Small intestine (tissue), 7 donors: ENCODE data around the gene IL1RAPL2. TPM values are rescaled to one million over a fixed set of nuclear protein-coding genes. Genes with fewer than 3 reads are reported as not detected.
"Not testable (repeated sequence)": the region's sequence is repeated elsewhere in the genome, so short reads cannot be mapped to it uniquely, and the experiment has no call there.

Experiments used
- DNase-seq, 2 donors: peaks; one replicate each; pipeline versions ENCODE4 v3.0.0 to v3.0.0-alpha.2; 2013
- FAIRE-seq: peaks from 2 replicates; lab custom pipeline; 2012; peaks lifted over from hg19 to GRCh38; lab: Jason Lieb, UNC
- H3K27ac ChIP-seq, 3 donors: one replicate each; pipeline ENCODE4 v1.5.1; 2013; ENCODE audit warnings: low read length in 2 of 3, mild to moderate bottlenecking in 2 of 3, control low read depth in 1 of 3, inconsistent platforms in 1 of 3, low read depth in 1 of 3, moderate library complexity in 1 of 3
- H3K27me3 ChIP-seq, 3 donors: one replicate each; pipeline ENCODE4 v1.6.1; 2013; ENCODE audit warnings: low read length in 3 of 3, inconsistent platforms in 1 of 3; ENCODE audit not compliant: control insufficient read depth in 3 of 3, insufficient read depth in 3 of 3
- H3K36me3 ChIP-seq, 3 donors: one replicate each; pipeline ENCODE4 v1.6.1; 2013; ENCODE audit warnings: low read length in 3 of 3, inconsistent platforms in 1 of 3, low read depth in 1 of 3, mild to moderate bottlenecking in 1 of 3, moderate library complexity in 1 of 3; ENCODE audit not compliant: control insufficient read depth in 3 of 3, insufficient read depth in 2 of 3
- H3K4me1 ChIP-seq, 3 donors: one replicate each; pipeline ENCODE4 v1.6.1; 2013; ENCODE audit warnings: low read length in 2 of 3, inconsistent platforms in 1 of 3, low read depth in 1 of 3, mild to moderate bottlenecking in 1 of 3, moderate library complexity in 1 of 3; ENCODE audit not compliant: control insufficient read depth in 3 of 3, insufficient read depth in 2 of 3
- H3K4me3 ChIP-seq, 3 donors: one replicate each; pipeline ENCODE4 v1.5.1; 2013; ENCODE audit warnings: low read length in 3 of 3, control low read depth in 1 of 3, inconsistent platforms in 1 of 3, low read depth in 1 of 3, mild to moderate bottlenecking in 1 of 3, moderate library complexity in 1 of 3
- H3K9me3 ChIP-seq, 2 donors: one replicate each; pipeline ENCODE4 v1.6.1; 2013; ENCODE audit warnings: low read depth in 1 of 2, low read length in 1 of 2; ENCODE audit not compliant: control insufficient read depth in 2 of 2, insufficient read depth in 1 of 2
- WGBS, 3 donors: extraction: QIAGEN DNeasy Blood & Tissue Kit; methylation state at CpG; one replicate each; pipeline ENCODE4 v1.1.7; 2013; 5-methylcytosine and 5-hydroxymethylcytosine counted together
- polyA plus RNA-seq, 4 donors: library from polyadenylated mRNA; stranded (reverse) in 3 of 4; unstranded in 1 of 4; fragments of 200-250 nt in 3 of 4; fragments of 120-200 nt in 1 of 4; gene quantifications; one replicate each; pipeline versions ENCODE4 v1.2.1 to v1.2.3, GENCODE V29; 2013
- donor health status: healthy with polysubstance abuse.
- donor health status: control.
- donor health status: control.
- donor health status: Bipolar disorder and iron deficiency.
- donor health status: healthy.

Gene IL1RAPL2
- polyA plus RNA-seq, 4 donors: 0.03 TPM; not detected in 3

DNA sequence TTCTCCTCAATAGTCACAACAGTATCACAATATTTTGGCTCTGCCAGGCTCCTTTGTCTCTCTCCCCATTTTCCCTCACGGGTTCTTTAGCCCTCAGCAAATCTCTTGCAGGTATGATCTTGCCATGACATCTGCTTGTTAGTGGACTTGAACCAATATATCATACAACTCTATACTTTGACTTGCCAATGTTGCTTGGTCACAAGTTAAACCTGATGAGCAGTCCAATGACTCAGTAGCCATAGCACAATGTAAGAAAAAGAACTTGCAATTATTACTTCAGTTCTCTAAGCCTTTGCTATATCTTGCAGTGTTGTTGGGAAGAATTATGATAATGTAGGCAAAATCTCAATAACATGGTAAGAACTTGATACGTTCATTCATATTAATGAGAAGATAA lies 1081.8 kb downstream of the IL1RAPL2 start:
- FAIRE-seq: no peak
- no peaks in the 10 kb centered on the region for H3K36me3 ChIP-seq
- H3K27ac ChIP-seq: no peak overlapping the region
- no peak overlapping the region for H3K4me3 ChIP-seq
- 43 to 76% (median 58%) methylated on average over 2 of the region's 2 CpGs for WGBS, 3 donors
- no peaks in the 10 kb centered on the region for H3K9me3 ChIP-seq
- DNase-seq: no peak
- no peaks in the 10 kb centered on the region for H3K4me1 ChIP-seq
- no peaks in the 10 kb centered on the region for H3K27me3 ChIP-seq

DNA sequence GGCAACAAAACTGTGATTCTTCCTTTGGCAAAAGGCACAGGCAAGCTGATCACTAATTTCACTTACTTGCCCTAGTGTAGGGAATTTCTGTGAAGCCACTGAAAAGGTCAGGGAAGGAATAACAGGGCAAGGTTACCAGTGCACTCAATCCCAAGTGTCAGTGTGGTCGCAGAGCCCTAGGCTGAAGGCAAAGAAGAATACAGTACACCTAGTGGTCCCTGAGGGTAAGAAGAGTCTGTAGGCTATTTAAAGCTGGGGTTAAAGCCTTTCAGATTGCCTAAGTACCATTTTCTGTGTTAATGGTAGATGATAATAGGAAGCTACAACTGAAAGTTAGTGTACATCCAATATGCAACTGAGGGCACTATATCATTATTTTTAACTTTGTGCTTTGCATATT lies 1082.7 kb downstream of the IL1RAPL2 start:
- no peaks in the 10 kb centered on the region for H3K36me3 ChIP-seq
- no peak for FAIRE-seq
- no peaks in the 10 kb centered on the region for H3K27me3 ChIP-seq
- no peaks in the 10 kb centered on the region for H3K4me1 ChIP-seq
- H3K9me3 ChIP-seq: no peaks in the 10 kb centered on the region
- H3K4me3 ChIP-seq: no peak overlapping the region
- H3K27ac ChIP-seq: no peak overlapping the region
- WGBS, 3 donors: 55 to 83% (median 73%) methylated on average over 1 of the region's 1 CpG
- no peak for DNase-seq

- 34 to 62% (median 56%) methylated on average over 1 of the region's 1 CpG for WGBS, 3 donors
- FAIRE-seq (no peak), DNase-seq (no peak)
- no peaks in the 10 kb centered on the region for H3K9me3 ChIP-seq
- H3K36me3 ChIP-seq: no peaks in the 10 kb centered on the region
- no peaks in the 10 kb centered on the region for H3K4me1 ChIP-seq
- no peaks in the 10 kb centered on the region for H3K27me3 ChIP-seq
- no peak overlapping the region for H3K27ac ChIP-seq
- no peak overlapping the region for H3K4me3 ChIP-seq
These were observed 1084.6 kb downstream of the IL1RAPL2 start for GRCh38 chrX:105650577-105650976.

GRCh38 chrX:105650986-105651385 lies 1085.0 kb downstream of the IL1RAPL2 start:
- Histone ChIP-seq H3K27ac (no peak overlapping the region), H3K4me3 (no peak overlapping the region), H3K4me1 (no peaks in the 10 kb centered on the region), H3K9me3 (no peaks in the 10 kb centered on the region), H3K36me3 (no peaks in the 10 kb centered on the region), H3K27me3 (no peaks in the 10 kb centered on the region)
- 73 to 92% (median 75%) methylated on average over 2 of the region's 2 CpGs for WGBS, 3 donors
- no peak for DNase-seq
- FAIRE-seq: no peak

- H3K4me3 ChIP-seq: no peak overlapping the region
- no peaks in the 10 kb centered on the region for H3K36me3 ChIP-seq
- H3K27me3 ChIP-seq: no peaks in the 10 kb centered on the region
- no peak for FAIRE-seq
- no peak overlapping the region for H3K27ac ChIP-seq
- H3K9me3 ChIP-seq: no peaks in the 10 kb centered on the region
- WGBS, 3 donors: 79 to 90% (median 83%) methylated on average over 2 of the region's 2 CpGs
- H3K4me1 ChIP-seq: no peaks in the 10 kb centered on the region
- DNase-seq: no peak
These were observed 1087.9 kb downstream of the IL1RAPL2 start for GRCh38 chrX:105653891-105654290.

- WGBS, 3 donors: 67 to 86% (median 85%) methylated on average over 2 of the region's 2 CpGs
- Histone ChIP-seq H3K4me1 (no peaks in the 10 kb centered on the region), H3K36me3 (no peaks in the 10 kb centered on the region), H3K9me3 (no peaks in the 10 kb centered on the region), H3K27me3 (no peaks in the 10 kb centered on the region), H3K4me3 (no peak overlapping the region), H3K27ac (no peak overlapping the region)
- FAIRE-seq (no peak), DNase-seq (no peak)
These were observed 1092.1 kb downstream of the IL1RAPL2 start for GRCh38 chrX:105658136-105658535.

DNA sequence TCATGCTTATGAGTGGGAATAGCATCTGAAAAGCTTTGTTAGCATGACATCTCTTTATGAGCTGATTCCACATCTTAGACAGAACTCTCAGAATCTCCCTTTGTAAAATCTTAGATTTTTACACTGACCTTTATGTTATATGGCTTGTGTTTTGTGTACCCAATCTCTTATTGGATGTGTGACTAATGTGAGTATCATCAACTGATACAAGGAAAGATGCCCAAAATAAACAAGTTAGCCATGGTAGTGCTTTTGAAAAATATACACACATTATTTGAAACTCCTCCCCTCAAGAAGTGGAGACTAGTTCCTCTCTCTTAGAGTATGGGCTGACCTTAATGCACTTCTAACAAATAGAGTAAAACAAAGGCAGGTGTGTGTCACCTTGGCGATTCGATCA lies 1096.2 kb downstream of the IL1RAPL2 start:
- WGBS, 3 donors: 91 to 97% (median 96%) methylated on average over 2 of the region's 2 CpGs
- Histone ChIP-seq H3K4me1 (no peaks in the 10 kb centered on the region), H3K27me3 (no peaks in the 10 kb centered on the region), H3K9me3 (no peaks in the 10 kb centered on the region), H3K4me3 (no peak overlapping the region), H3K27ac (no peak overlapping the region), H3K36me3 (no peaks in the 10 kb centered on the region)
- FAIRE-seq (no peak), DNase-seq (no peak)

- Histone ChIP-seq H3K27ac (no peak overlapping the region), H3K9me3 (no peaks in the 10 kb centered on the region), H3K4me3 (no peak overlapping the region), H3K4me1 (no peaks in the 10 kb centered on the region), H3K27me3 (no peaks in the 10 kb centered on the region), H3K36me3 (no peaks in the 10 kb centered on the region)
- 15 to 33% (median 23%) methylated on average over 2 of the region's 2 CpGs for WGBS, 3 donors
- FAIRE-seq: no peak
- no peak for DNase-seq
These were observed 1098.2 kb downstream of the IL1RAPL2 start for GRCh38 chrX:105664243-105664642.

DNA sequence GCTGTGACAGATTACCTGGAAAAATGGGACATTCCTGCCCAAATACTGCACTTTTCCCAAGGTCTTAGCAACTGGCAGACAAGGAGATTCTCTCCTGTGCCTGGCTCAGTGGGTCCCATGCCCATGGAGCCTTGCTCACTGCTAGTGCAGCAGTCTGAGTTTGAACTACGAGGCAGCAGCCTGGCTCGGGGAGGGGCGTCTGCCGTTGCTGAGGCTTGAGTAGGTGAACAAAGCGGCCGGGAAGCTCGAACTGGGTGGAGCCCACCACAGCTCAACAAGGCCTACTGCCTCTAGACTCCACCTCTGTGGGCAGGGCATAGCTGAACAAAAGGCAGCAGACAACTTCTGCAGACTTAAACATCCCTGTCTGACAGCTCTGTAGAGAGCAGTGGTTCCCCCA lies 1118.3 kb downstream of the IL1RAPL2 start:
- FAIRE-seq, H3K4me3 ChIP-seq, H3K9me3 ChIP-seq, H3K27ac ChIP-seq, H3K4me1 ChIP-seq, DNase-seq, H3K36me3 ChIP-seq, H3K27me3 ChIP-seq: not testable (repeated sequence)
- 79 to 88% (median 79%) methylated on average over 4 to 7 of the region's 7 CpGs for WGBS, 3 donors
